Activated naive CD4-positive, alpha-beta T cell treated with anti-CD3 and anti-CD28 coated beads, Interleukin-2, amount 50 U/mL, for 24 hours (primary cell): ENCODE results near the gene HSD3B1.
"Not testable (repeated sequence)": the region's sequence is repeated elsewhere in the genome, so short reads cannot be mapped to it uniquely, and the experiment has no call there.

Experiments used
- H3K27ac Mint-ChIP-seq: one replicate; pipeline ENCODE4 v1.8.0; 2021; ENCODE audit warnings: mild to moderate bottlenecking, mixed read lengths
- H3K27me3 Mint-ChIP-seq: one replicate; pipeline ENCODE4 v1.8.0; 2021; ENCODE audit warnings: mixed read lengths
- H3K36me3 Mint-ChIP-seq: one replicate; pipeline ENCODE4 v1.8.0; 2021; ENCODE audit warnings: mixed read lengths
- H3K4me1 Mint-ChIP-seq: one replicate; pipeline ENCODE4 v1.8.0; 2021; ENCODE audit warnings: mixed read lengths
- H3K4me3 Mint-ChIP-seq: one replicate; pipeline ENCODE4 v1.8.0; 2021; ENCODE audit warnings: mild to moderate bottlenecking, mixed read lengths
- H3K9me3 Mint-ChIP-seq: one replicate; pipeline ENCODE4 v1.8.0; 2021; ENCODE audit warnings: mixed read lengths

Gene HSD3B1

DNA sequence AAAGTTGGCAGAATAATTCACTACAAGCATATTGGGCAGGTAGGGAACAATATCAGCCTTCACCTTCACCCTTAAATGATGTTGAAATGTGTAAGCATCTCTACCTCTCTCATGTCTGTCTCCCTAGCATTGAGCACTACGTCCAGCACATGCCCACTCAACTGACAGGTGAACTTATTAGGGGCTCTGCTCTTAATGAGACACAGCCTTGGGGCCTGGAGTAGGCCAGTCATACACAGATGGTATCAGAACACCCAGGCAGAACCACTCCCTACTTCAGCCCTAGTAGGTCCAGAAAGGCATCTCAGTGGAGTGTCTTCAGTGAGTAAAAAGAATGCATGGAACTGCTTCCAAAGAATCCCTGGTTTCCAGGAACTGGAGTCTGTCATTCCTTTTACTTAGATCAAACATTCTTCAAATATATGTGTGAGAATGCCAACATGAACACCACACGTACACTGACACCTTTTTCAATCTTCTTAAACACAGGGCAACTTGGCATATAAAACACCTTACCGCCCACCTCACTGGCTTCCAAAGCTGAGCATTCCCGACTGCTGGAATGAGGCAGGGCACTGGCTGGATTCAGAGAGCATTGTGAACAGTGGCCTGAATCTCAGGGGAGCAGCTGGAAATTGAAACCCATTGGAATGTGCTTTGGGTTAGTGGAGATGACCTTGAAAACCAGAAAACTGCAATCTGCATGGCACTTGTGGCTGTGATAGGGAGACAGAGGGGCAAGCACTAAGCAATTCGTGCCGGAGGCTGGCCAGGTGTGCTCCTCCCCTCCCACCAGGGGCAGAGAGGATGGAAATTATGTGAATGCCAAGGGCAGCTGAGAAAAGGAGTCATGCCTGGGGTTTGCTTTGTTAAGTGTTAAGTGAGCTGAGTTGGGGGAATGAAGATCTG is 24.2 kb upstream of the HSD3B1 start:
- H3K27ac Mint-ChIP-seq: no peak overlapping the region
- no peak overlapping the region for H3K4me3 Mint-ChIP-seq
- no peaks in the 10 kb centered on the region for H3K27me3 Mint-ChIP-seq
- no peaks in the 10 kb centered on the region for H3K36me3 Mint-ChIP-seq
- H3K4me1 Mint-ChIP-seq: no peaks in the 10 kb centered on the region
- no peaks in the 10 kb centered on the region for H3K9me3 Mint-ChIP-seq

DNA sequence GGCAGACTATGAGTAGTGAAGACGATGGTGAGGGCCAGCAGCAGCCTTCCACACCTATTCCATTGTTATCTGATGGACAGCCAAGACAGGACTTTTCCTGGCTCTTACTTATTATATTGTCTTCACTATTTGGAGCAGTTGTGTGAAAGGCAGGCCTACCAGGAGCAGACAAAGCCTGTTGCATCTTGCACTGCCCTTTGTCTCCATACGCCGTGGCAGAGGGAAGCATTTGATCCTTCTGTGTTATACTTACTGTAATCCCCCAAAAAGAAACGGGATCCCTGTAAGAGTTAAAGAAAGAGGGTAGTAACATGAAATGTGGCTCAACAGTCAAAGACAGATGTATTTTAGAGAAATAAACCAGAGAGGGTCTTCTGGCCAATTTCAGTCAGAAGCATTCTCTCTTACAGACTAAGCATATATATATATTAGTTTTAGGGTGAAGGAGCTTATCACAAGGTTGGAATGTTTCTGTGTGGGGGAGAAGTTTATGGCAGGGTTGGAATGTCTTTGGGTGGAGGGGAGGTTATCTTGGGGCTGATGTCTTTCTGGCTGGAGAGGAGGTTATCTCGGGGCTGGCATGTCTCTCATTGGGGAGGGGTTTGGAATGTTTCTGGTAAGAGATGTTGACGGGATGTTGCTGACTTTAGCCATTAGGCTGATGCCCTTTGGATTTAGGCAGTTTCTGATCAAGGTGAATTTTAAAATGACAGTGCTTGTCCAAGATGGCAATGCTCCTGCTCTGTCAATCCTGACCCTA is 23.4 kb upstream of the HSD3B1 start:
- Mint-ChIP-seq H3K27me3 (no peaks in the 10 kb centered on the region), H3K4me1 (no peaks in the 10 kb centered on the region), H3K4me3 (no peak overlapping the region), H3K9me3 (no peaks in the 10 kb centered on the region), H3K27ac (no peak overlapping the region), H3K36me3 (no peaks in the 10 kb centered on the region)

DNA sequence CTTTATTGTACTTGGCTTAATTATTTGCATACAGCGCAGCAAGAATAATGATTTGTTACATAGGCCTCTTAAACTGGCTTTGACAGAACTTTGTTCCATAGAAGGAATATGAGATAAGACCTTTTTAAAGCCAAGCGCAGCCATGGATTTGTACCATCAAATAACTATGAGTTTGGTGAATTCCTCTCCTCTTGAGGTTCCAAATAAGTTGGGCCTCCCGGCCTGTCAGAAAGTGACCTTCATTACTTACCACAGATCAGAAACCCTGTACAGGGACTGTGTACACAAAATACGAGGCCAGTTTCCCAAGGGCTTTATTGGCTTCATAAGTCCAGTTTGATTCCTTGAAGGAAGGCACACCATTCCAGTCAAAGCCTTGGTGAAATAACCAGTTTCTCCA is 21.8 kb upstream of the HSD3B1 start:
- peaks cover 3% of the 10 kb centered on the region for H3K27me3 Mint-ChIP-seq
- H3K4me1 Mint-ChIP-seq: no peaks in the 10 kb centered on the region
- no peaks in the 10 kb centered on the region for H3K9me3 Mint-ChIP-seq
- H3K36me3 Mint-ChIP-seq: no peaks in the 10 kb centered on the region
- no peak overlapping the region for H3K4me3 Mint-ChIP-seq
- H3K27ac Mint-ChIP-seq: no peak overlapping the region

DNA sequence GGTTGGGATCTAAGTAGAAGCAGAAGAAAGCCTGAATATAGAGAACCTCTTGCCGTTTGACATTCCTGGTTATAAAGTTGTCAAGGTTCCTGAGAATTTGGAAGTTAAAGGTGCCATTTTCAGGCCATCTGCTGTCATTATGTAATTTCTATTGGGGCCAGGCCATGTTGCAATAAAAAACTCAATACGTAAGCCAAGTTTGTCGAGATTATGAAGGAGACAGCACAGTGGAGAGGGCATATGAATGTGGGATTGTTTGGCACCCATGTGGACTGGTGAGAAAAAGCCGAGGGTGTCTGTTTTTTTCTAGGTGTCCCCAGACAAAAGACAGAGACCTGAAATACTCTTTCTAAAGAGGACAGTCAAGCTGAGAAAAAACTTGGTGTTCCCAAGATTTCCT is 18.8 kb upstream of the HSD3B1 start:
- H3K4me3 Mint-ChIP-seq: no peak overlapping the region
- H3K4me1 Mint-ChIP-seq: no peaks in the 10 kb centered on the region
- H3K27ac Mint-ChIP-seq: no peak overlapping the region
- no peaks in the 10 kb centered on the region for H3K36me3 Mint-ChIP-seq
- H3K9me3 Mint-ChIP-seq: no peaks in the 10 kb centered on the region
- H3K27me3 Mint-ChIP-seq: peaks cover 3% of the 10 kb centered on the region

DNA sequence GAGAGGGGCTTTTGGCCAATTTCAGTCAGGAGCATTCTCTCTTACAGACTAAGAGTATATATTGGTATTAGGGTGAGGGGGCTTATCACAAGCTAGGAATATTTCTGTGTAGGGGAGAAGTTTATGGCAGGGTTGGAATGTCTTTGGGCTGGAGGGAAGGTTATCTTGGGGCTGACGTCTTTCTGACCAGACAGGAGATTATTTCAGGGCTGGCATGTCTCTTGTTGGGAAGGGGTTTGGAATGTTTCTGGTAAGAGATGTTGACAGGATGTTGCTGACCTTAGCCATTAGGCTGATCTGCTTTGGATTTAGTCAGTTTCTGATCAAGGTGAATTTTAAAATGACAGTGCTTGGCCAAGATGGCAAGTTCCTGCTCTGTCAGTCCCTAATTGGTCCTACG is 17.8 kb upstream of the HSD3B1 start:
- Mint-ChIP-seq H3K27ac (no peak overlapping the region), H3K36me3 (no peaks in the 10 kb centered on the region), H3K9me3 (no peaks in the 10 kb centered on the region), H3K4me3 (no peak overlapping the region), H3K4me1 (no peaks in the 10 kb centered on the region), H3K27me3 (peaks cover 3% of the 10 kb centered on the region)

DNA sequence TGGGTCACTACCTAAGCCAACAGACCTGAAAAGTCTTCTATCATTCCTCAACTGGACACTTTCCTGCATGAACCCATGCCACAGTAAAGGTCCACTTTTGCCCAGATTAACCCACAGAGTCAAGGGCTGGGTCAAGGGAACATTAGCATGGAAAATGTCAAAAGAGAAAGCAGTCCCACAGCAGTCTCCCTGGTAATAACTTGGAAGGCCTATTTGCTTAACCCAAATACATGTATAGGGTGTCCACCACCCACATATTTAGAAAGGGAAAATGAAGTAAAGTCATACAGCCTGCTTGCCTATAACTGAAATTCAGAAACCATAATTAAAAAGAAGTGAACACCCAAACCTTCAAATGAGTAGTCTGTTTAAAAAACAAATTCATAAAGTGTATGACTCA is 16.1 kb upstream of the HSD3B1 start:
- peaks cover 9% of the 10 kb centered on the region for H3K9me3 Mint-ChIP-seq
- peaks cover 3% of the 10 kb centered on the region for H3K27me3 Mint-ChIP-seq
- no peak overlapping the region for H3K27ac Mint-ChIP-seq
- H3K4me3 Mint-ChIP-seq: no peak overlapping the region
- H3K36me3 Mint-ChIP-seq: no peaks in the 10 kb centered on the region
- no peaks in the 10 kb centered on the region for H3K4me1 Mint-ChIP-seq

DNA sequence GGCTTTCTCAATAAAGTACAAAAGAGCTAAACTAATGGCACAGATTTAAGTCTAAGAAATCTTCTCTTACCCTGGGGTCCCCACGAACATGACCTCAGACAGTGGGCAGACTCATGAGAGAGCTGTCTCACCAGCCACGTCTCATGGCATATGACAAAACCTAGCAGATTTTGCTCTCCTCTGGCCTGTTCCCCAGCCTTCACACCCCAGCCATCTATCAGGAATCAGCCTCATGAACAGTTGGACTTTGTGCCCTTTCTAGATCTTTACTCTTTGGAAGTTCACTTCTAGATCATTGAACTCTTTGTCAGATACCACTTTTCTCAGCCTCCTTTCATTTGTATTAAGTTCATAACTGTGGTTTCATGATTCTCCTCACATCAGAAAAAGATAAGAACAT is 14.2 kb upstream of the HSD3B1 start:
- peaks cover 6% of the 10 kb centered on the region for H3K27me3 Mint-ChIP-seq
- no peak overlapping the region for H3K4me3 Mint-ChIP-seq
- no peak overlapping the region for H3K27ac Mint-ChIP-seq
- H3K36me3 Mint-ChIP-seq: no peaks in the 10 kb centered on the region
- peaks cover 9% of the 10 kb centered on the region for H3K9me3 Mint-ChIP-seq
- H3K4me1 Mint-ChIP-seq: no peaks in the 10 kb centered on the region

DNA sequence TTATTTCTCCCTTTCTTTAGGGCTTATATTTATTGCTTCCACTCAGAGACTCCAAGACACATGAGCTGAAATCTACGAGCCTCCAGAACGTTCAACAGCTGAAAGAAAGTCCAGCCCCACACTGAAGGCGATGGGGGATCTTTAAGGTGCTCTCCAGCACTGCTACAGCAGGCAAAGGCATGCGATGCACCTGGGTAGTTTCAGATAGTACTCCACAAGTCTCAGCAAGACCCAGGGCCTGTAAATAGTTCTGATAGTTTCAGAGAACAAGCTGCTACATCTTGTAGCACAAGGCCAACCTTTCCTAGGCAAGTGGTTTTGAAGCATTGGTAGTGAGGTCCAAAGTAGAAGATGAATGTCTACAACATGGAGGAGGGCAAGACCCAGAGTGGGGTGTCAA is 2.2 kb upstream of the HSD3B1 start:
- H3K27ac Mint-ChIP-seq: no peak overlapping the region
- H3K36me3 Mint-ChIP-seq: no peaks in the 10 kb centered on the region

DNA sequence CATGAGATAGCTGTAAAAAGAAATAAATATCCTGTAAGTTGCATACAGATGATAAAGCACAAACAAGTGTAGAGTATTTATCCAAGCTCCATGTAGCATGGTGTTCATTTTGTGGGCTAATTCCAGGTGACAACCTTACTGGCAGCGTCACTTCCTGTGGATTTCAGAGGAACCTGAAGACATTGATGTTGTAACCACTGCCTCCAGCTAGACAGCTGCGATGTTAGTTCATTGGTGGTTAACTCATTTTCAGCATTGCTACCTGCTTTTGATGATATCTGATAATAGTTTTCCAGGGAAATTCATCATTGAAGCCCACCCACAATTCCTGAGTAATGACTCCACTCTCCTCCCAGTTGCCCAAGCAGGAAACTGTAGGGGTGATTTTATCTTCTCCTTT is 3.0 kb downstream of the HSD3B1 start:
- Mint-ChIP-seq H3K9me3 (peaks cover 4% of the 10 kb centered on the region), H3K27me3 (peaks cover 2% of the 10 kb centered on the region), H3K36me3 (no peaks in the 10 kb centered on the region), H3K4me3 (no peak overlapping the region), H3K4me1 (no peaks in the 10 kb centered on the region), H3K27ac (no peak overlapping the region)

More for the DNA sequence above, 2.2 kb upstream of the HSD3B1 start:
- Mint-ChIP-seq H3K4me1 (no peaks in the 10 kb centered on the region), H3K27me3 (no peaks in the 10 kb centered on the region), H3K9me3 (peaks cover 4% of the 10 kb centered on the region), H3K4me3 (no peak overlapping the region)

DNA sequence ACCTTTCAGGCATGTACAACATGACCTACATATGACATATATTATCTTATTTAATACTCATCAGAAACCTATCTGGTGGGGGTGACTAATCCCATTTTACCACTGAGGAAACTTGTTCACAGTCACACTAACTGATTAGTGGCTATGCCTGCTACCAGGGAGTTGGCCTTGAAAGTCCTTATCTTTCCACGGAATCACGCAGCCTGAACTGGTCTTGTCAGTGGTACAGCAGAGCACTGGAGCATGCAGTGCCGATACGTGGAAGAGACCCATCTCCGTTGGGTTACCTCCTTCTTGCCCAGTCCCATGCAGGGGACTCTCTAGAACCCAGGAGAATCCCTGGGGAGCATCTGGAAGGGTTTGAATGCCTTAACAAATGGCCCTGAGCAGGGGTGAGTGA is 8.2 kb downstream of the HSD3B1 start:
- no peak overlapping the region for H3K27ac Mint-ChIP-seq
- H3K9me3 Mint-ChIP-seq: no peaks in the 10 kb centered on the region
- H3K4me3 Mint-ChIP-seq: no peak overlapping the region
- H3K36me3 Mint-ChIP-seq: no peaks in the 10 kb centered on the region
- H3K27me3 Mint-ChIP-seq: peaks cover 2% of the 10 kb centered on the region
- no peaks in the 10 kb centered on the region for H3K4me1 Mint-ChIP-seq

DNA sequence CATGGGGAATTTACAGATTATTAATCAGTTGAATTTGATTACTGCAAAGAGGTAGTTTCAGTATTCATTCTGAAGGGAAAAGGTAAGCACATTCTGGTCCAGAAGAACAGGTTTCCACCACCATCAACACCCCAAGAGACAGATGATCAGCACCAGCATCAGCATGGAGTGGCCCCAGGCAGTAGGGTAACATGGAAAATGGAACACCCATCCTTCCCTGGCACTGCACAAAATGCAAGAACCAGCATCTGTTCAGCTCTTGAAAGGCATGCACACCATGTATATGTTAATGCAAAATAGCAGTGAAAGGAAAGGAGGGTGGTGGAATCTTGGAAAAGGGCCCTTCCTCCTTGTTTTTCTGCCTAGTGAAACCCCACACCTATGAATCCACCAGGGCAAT is 9.2 kb downstream of the HSD3B1 start:
- H3K4me1 Mint-ChIP-seq: no peaks in the 10 kb centered on the region
- H3K4me3 Mint-ChIP-seq: no peak overlapping the region
- H3K27me3 Mint-ChIP-seq: no peaks in the 10 kb centered on the region
- no peak overlapping the region for H3K27ac Mint-ChIP-seq
- H3K36me3 Mint-ChIP-seq: no peaks in the 10 kb centered on the region
- no peaks in the 10 kb centered on the region for H3K9me3 Mint-ChIP-seq

DNA sequence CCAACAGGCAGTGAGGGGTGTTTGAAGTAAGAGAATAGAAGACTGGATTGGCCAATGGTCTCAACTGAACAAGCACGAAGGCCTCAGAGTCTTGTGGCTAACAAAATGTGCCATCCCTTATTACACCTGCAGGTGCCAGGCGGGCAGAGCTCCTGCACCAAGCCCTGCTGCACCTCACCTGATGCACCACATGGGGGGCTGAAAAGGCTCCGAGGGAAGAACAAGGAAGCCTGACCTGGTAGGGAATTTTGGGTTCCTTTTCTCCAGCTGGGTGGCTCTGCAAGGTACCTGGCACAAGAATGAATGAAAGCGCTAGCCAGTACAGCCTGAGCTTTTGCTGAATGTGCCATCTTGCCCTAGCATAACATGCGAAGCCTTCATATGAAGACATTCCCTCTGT is 9.7 kb downstream of the HSD3B1 start:
- Mint-ChIP-seq H3K4me3 (no peak overlapping the region), H3K9me3 (no peaks in the 10 kb centered on the region), H3K27ac (no peak overlapping the region), H3K4me1 (no peaks in the 10 kb centered on the region), H3K27me3 (no peaks in the 10 kb centered on the region), H3K36me3 (no peaks in the 10 kb centered on the region)

DNA sequence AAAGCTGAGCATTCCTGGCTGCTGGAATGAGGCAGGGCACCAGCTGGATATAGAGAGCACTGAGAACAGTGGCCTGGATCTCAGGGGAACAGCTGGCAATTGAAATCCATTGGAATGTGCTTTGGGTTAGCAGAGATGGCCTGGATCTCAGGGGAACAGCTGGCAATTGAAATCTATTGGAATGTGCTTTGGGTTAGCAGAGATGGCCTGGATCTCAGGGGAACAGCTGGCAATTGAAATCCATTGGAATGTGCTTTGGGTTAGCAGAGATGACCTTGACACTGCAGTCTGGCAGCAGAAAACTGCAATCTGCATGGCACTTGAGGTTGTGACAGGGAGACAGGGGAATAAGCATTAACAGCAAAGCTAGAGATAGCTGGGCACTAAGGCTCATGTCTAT is 10.7 kb downstream of the HSD3B1 start:
- H3K27ac Mint-ChIP-seq, H3K27me3 Mint-ChIP-seq, H3K36me3 Mint-ChIP-seq, H3K4me1 Mint-ChIP-seq, H3K9me3 Mint-ChIP-seq, H3K4me3 Mint-ChIP-seq: not testable (repeated sequence)

DNA sequence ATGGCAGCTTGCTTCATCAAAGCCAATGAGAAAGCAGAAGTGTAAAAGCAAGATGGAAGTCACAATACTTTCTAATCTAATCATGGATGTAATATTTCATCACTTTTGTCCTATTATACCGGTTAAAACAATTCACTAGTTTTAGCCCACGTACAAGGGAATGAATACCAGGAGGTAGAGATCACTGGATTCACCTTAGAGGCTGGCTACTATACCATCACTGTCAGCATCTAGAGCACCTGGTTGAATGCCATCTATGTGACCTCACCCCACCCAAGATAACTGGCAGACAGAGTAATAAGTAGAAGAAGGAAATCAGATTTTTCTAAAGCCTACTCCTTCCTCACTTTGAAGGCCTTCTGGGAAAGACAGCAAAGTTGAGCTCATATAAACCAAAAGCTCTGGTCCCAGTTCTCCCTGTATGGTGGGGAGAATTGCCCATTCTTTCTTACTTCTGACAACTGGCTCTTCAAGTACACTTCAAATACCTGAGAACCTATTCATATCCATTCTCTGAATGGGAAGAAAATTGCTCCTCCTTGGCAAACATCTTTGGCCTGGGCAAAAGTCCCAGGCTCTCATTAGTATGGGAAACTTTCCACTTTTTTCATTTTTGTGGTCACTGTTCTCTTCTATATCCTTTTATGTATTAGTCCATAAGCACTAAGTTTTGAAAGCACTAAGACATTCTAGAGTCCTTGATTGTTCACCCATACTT is 24.8 kb downstream of the HSD3B1 start:
- H3K27me3 Mint-ChIP-seq: peaks cover 3% of the 10 kb centered on the region

DNA sequence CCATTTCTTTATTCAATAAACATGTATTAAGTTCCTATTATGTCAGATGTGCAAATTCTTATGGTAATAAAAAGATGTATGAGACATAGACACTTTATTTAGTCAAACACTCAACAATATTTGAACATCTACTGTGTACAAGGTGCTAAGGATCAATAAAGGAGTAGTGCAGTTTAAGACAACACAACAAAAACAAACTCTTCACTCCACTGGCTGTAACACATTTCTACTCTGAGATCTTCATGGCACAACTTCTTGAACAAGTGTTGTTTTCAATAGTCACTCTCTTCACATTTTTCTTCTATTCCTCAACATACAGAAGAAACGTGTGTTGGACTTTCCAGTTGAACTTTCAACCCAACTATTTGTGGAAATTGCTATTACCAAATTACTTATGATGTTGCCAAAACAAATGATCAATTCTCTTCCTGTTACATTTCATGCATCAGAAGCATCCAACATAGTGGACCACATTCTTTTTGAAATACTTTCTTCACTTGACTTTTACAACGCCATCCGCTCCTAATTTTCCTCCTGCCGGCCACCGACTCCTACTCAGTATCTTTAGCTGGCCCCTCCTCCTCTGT is 25.4 kb downstream of the HSD3B1 start:
- Mint-ChIP-seq H3K27me3 (peaks cover 3% of the 10 kb centered on the region), H3K4me1 (no peaks in the 10 kb centered on the region), H3K27ac (no peak overlapping the region), H3K4me3 (no peak overlapping the region), H3K36me3 (no peaks in the 10 kb centered on the region), H3K9me3 (peaks cover 25% of the 10 kb centered on the region)

More for the DNA sequence above, 24.8 kb downstream of the HSD3B1 start:
- H3K9me3 Mint-ChIP-seq: peaks cover 26% of the 10 kb centered on the region
- H3K4me1 Mint-ChIP-seq: no peaks in the 10 kb centered on the region
- H3K36me3 Mint-ChIP-seq: no peaks in the 10 kb centered on the region
- no peak overlapping the region for H3K4me3 Mint-ChIP-seq
- H3K27ac Mint-ChIP-seq: no peak overlapping the region
